ENCODE measurements around the gene USH2A.

USH2A gene

DNA sequence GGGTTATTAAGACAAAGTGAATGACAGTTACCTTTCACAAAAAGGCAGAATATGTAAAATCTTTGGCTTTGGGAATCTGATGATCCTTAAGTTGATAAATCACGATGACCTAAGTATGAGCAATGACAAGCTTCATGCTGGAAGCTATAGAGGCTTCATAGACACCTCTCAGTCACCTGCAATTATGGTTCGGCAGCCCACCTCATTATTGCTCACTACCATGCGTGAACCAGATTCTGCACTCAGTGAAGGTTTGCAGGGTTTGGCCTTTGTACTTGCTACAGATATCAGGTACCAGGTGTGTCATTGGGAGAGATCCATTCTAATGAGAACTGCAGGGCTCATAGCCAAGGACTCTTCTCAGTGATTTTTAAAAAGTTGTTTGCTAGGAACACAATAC is 692.6 kb downstream of the USH2A start:
- H3K9me3 ChIP-seq (ENCODE audit: control insufficient read depth, insufficient read depth, low read depth, low read length): no peaks in the 10 kb centered on the region
- CTCF ChIA-PET: interaction anchor here (0.7 kb wide), 1 partner anchor 612 kb away, joined by 3 read pairs; no protein-coding TSS in a partner anchor
- H3K27ac ChIP-seq (ENCODE audit: extremely low read depth, low read depth, low read length): no peak overlapping the region
- no peak for TF ChIP-seq ZNF121 (tag by site-specific recombination; IDR thresholded peaks at IDR 0.05)
- no peak for TF ChIP-seq ZNF311 (tag by site-specific recombination; IDR thresholded peaks at IDR 0.05; ENCODE audit: borderline replicate concordance)
- TF ChIP-seq WT1 (tag by site-specific recombination; IDR thresholded peaks at IDR 0.05): no peak
- TF ChIP-seq, protein P1, sequence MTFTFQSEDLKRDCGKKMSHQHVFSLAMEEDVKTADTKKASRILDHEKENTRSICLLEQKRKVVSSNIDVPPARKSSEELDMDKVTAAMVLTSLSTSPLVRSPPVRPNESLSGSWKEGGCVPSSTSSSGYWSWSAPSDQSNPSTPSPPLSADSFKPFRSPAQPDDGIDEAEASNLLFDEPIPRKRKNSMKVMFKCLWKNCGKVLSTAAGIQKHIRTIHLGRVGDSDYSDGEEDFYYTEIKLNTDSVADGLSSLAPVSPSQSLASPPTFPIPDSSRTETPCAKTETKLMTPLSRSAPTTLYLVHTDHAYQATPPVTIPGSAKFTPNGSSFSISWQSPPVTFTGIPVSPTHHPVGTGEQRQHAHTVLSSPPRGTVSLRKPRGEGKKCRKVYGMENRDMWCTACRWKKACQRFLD (tag by site-specific recombination; IDR thresholded peaks at IDR 0.05): no peak
- no peak for TF ChIP-seq ZNF354C (tag by site-specific recombination; IDR thresholded peaks at IDR 0.05; ENCODE audit: borderline replicate concordance, low read depth)
- no peak for TF ChIP-seq ZNF157 (tag by site-specific recombination; IDR thresholded peaks at IDR 0.05)
- TF ChIP-seq ZNF404 (tag by site-specific recombination; IDR thresholded peaks at IDR 0.05): no peak
- TF ChIP-seq, protein P2, sequence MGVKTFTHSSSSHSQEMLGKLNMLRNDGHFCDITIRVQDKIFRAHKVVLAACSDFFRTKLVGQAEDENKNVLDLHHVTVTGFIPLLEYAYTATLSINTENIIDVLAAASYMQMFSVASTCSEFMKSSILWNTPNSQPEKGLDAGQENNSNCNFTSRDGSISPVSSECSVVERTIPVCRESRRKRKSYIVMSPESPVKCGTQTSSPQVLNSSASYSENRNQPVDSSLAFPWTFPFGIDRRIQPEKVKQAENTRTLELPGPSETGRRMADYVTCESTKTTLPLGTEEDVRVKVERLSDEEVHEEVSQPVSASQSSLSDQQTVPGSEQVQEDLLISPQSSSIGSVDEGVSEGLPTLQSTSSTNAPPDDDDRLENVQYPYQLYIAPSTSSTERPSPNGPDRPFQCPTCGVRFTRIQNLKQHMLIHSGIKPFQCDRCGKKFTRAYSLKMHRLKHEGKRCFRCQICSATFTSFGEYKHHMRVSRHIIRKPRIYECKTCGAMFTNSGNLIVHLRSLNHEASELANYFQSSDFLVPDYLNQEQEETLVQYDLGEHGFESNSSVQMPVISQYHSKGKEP (tag by site-specific recombination; IDR thresholded peaks at IDR 0.05): no peak
- TF ChIP-seq ZNF366 (tag by site-specific recombination; conservative IDR thresholded peaks at IDR 0.05): no peak
- no peak for TF ChIP-seq KLF16 (tag by site-specific recombination; IDR thresholded peaks at IDR 0.05)
- POLR2A ChIA-PET: interaction anchor here (0.6 kb wide), 1 partner anchor 9 kb away, joined by 7 read pairs; no protein-coding TSS in a partner anchor
- H3K4me1 ChIP-seq (ENCODE audit: control insufficient read depth, insufficient read depth, low read length): no peaks in the 10 kb centered on the region
- H3K36me3 ChIP-seq (ENCODE audit: control insufficient read depth in 2 of 2, insufficient read depth in 1 of 2, low read length in 2 of 2): no peaks in the 10 kb centered on the region
- H3K4me3 ChIP-seq (ENCODE audit: low read depth, low read length): no peak overlapping the region

DNA sequence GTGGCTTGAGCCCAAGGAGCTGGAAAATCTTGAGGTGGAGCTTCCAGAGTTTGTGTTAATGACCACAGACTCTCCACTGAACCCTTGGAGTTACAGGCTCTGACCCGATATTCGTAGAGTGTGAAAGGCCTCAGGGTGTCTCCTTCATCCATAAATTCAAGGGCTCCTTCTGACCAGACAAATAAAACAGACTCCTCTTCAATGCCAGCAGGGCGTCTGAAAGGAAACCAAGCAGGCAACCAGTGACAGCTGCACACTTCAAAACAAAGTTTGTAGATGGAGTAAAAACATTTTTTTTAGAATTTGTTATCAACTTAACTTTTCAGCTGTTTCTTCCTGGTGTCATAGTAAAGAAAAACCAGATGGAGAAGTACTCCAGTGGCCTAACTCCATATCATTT is 695.1 kb downstream of the USH2A start:
- H3K27ac ChIP-seq (ENCODE audit: extremely low read depth, low read depth, low read length): no peak overlapping the region
- CTCF ChIA-PET: interaction anchor here (0.6 to 1.0 kb wide), 2 partner anchors 38 to 493 kb away, joined by 3 read pairs; no protein-coding TSS in a partner anchor

More for the DNA sequence above, 695.1 kb downstream of the USH2A start:
- H3K4me1 ChIP-seq (ENCODE audit: control insufficient read depth, insufficient read depth, low read length): no peaks in the 10 kb centered on the region
- no peak for TF ChIP-seq ZNF670 (tag by site-specific recombination; IDR thresholded peaks at IDR 0.05; ENCODE audit: low read depth)
- TF ChIP-seq, protein P3, sequence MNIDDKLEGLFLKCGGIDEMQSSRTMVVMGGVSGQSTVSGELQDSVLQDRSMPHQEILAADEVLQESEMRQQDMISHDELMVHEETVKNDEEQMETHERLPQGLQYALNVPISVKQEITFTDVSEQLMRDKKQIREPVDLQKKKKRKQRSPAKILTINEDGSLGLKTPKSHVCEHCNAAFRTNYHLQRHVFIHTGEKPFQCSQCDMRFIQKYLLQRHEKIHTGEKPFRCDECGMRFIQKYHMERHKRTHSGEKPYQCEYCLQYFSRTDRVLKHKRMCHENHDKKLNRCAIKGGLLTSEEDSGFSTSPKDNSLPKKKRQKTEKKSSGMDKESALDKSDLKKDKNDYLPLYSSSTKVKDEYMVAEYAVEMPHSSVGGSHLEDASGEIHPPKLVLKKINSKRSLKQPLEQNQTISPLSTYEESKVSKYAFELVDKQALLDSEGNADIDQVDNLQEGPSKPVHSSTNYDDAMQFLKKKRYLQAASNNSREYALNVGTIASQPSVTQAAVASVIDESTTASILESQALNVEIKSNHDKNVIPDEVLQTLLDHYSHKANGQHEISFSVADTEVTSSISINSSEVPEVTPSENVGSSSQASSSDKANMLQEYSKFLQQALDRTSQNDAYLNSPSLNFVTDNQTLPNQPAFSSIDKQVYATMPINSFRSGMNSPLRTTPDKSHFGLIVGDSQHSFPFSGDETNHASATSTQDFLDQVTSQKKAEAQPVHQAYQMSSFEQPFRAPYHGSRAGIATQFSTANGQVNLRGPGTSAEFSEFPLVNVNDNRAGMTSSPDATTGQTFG (tag by site-specific recombination; IDR thresholded peaks at IDR 0.05; ENCODE audit: borderline replicate concordance): no peak
- no peak for TF ChIP-seq ZNF571 (tag by site-specific recombination; IDR thresholded peaks at IDR 0.05)
- TF ChIP-seq, protein P4, sequence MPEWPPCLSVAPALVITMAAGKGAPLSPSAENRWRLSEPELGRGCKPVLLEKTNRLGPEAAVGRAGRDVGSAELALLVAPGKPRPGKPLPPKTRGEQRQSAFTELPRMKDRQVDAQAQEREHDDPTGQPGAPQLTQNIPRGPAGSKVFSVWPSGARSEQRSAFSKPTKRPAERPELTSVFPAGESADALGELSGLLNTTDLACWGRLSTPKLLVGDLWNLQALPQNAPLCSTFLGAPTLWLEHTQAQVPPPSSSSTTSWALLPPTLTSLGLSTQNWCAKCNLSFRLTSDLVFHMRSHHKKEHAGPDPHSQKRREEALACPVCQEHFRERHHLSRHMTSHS (tag by site-specific recombination; IDR thresholded peaks at IDR 0.05): no peak
- TF ChIP-seq, protein P5, sequence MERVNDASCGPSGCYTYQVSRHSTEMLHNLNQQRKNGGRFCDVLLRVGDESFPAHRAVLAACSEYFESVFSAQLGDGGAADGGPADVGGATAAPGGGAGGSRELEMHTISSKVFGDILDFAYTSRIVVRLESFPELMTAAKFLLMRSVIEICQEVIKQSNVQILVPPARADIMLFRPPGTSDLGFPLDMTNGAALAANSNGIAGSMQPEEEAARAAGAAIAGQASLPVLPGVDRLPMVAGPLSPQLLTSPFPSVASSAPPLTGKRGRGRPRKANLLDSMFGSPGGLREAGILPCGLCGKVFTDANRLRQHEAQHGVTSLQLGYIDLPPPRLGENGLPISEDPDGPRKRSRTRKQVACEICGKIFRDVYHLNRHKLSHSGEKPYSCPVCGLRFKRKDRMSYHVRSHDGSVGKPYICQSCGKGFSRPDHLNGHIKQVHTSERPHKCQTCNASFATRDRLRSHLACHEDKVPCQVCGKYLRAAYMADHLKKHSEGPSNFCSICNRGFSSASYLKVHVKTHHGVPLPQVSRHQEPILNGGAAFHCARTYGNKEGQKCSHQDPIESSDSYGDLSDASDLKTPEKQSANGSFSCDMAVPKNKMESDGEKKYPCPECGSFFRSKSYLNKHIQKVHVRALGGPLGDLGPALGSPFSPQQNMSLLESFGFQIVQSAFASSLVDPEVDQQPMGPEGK (tag by site-specific recombination; IDR thresholded peaks at IDR 0.05): no peak
- TF ChIP-seq ZXDB (tag by site-specific recombination; IDR thresholded peaks at IDR 0.05): no peak
- TF ChIP-seq ZNF529 (tag by site-specific recombination; IDR thresholded peaks at IDR 0.05; ENCODE audit: insufficient replicate concordance): no peak
- TF ChIP-seq ZNF184 (tag by site-specific recombination; IDR thresholded peaks at IDR 0.05): no peak
- no peak for TF ChIP-seq ZNF174 (tag by site-specific recombination; IDR thresholded peaks at IDR 0.05)
- TF ChIP-seq, protein P6, sequence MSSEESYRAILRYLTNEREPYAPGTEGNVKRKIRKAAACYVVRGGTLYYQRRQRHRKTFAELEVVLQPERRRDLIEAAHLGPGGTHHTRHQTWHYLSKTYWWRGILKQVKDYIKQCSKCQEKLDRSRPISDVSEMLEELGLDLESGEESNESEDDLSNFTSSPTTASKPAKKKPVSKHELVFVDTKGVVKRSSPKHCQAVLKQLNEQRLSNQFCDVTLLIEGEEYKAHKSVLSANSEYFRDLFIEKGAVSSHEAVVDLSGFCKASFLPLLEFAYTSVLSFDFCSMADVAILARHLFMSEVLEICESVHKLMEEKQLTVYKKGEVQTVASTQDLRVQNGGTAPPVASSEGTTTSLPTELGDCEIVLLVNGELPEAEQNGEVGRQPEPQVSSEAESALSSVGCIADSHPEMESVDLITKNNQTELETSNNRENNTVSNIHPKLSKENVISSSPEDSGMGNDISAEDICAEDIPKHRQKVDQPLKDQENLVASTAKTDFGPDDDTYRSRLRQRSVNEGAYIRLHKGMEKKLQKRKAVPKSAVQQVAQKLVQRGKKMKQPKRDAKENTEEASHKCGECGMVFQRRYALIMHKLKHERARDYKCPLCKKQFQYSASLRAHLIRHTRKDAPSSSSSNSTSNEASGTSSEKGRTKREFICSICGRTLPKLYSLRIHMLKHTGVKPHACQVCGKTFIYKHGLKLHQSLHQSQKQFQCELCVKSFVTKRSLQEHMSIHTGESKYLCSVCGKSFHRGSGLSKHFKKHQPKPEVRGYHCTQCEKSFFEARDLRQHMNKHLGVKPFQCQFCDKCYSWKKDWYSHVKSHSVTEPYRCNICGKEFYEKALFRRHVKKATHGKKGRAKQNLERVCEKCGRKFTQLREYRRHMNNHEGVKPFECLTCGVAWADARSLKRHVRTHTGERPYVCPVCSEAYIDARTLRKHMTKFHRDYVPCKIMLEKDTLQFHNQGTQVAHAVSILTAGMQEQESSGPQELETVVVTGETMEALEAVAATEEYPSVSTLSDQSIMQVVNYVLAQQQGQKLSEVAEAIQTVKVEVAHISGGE (tag by site-specific recombination; conservative IDR thresholded peaks at IDR 0.05; ENCODE audit: low read depth): no peak
- TF ChIP-seq ZNF214 (tag by site-specific recombination; IDR thresholded peaks at IDR 0.05; ENCODE audit: borderline replicate concordance): no peak
- POLR2A ChIA-PET: no interaction called here
- H3K36me3 ChIP-seq (ENCODE audit: control insufficient read depth in 2 of 2, insufficient read depth in 1 of 2, low read length in 2 of 2): no peaks in the 10 kb centered on the region
- no peaks in the 10 kb centered on the region for H3K9me3 ChIP-seq (ENCODE audit: control insufficient read depth, insufficient read depth, low read depth, low read length)
- H3K4me3 ChIP-seq (ENCODE audit: low read depth, low read length): no peak overlapping the region

All from HEK293 (cell line).